Fibroblast of the aortic adventitia (primary cell): Measurements from ENCODE around the gene FOXRED1. TPM values are rescaled to one million over a fixed set of nuclear protein-coding genes. Genes with fewer than 3 reads are reported as not detected.

Experiments
- DNase-seq: peaks from one replicate; pipeline ENCODE4 v3.0.0-alpha.2; 2010; ENCODE audit warnings: low read depth
- H3K4me3 ChIP-seq: 2 replicates; pipeline ENCODE4 v1.5.1; 2011; ENCODE audit warnings: low read depth, mild to moderate bottlenecking, control low read depth, low read length, moderate library complexity
- CTCF ChIP-seq: IDR thresholded peaks from 2 replicates; pipeline ENCODE4 v1.5.1; 2011; ENCODE audit warnings: mild to moderate bottlenecking, low read length, control low read depth, inconsistent platforms; ENCODE audit not compliant: insufficient read depth
- total RNA-seq: library from RNA; depleted of rRNA; stranded (reverse); fragments of >200 nt; gene quantifications from 2 replicates; pipeline ENCODE4 v1.2.3, GENCODE V29; 2012; ENCODE audit warnings: low replicate concordance

FOXRED1 gene
- total RNA-seq, 1 donor, result 14.7 TPM

- peak; percentile 13 for TF ChIP-seq CTCF
- DNase-seq, result peak; percentile 61
- H3K4me3 ChIP-seq, result peak overlapping the region; percentile 77
Observed at GRCh38 chr11:126282361-126282735, 13.4 kb downstream of the FOXRED1 start.

GRCh38 chr11:126282736-126283591 is 14.0 kb downstream of the FOXRED1 start, which contains the start of gene TIRAP:
TIRAP (plus strand) TSS chr11:126283093; CDS start chr11:126290895, 7,802 bp downstream.
- peak within 1 kb of the TSS; percentile 77 for H3K4me3 ChIP-seq
- peak; percentile 42 for DNase-seq
- peak; percentile 13 for TF ChIP-seq CTCF

- no peak for TF ChIP-seq CTCF
- DNase-seq, result peak; percentile 94
- H3K4me3 ChIP-seq, result no peak overlapping the region
Observed at GRCh38 chr11:126284829-126285228, 15.9 kb downstream of the FOXRED1 start.

GRCh38 chr11:126288237-126288636 is 19.3 kb downstream of the FOXRED1 start:
- no peak for TF ChIP-seq CTCF
- no peak for DNase-seq
- H3K4me3 ChIP-seq, result no peak overlapping the region

GRCh38 chr11:126290887-126291286 is 21.9 kb downstream of the FOXRED1 start:
- TF ChIP-seq CTCF, result no peak
- no peak overlapping the region for H3K4me3 ChIP-seq
- no peak for DNase-seq

GRCh38 chr11:126293726-126294125 is 24.8 kb downstream of the FOXRED1 start:
- H3K4me3 ChIP-seq, result no peak overlapping the region
- DNase-seq, result no peak
- TF ChIP-seq CTCF, result no peak
